HG03520 (cell line): ENCODE data around the gene OR6S1.
"Not testable (repeated sequence)": the region's sequence is repeated elsewhere in the genome, so short reads cannot be mapped to it uniquely, and the experiment has no call there.

Source experiments
- ATAC-seq: cut with Tn5 transposase; IDR thresholded peaks from one replicate; pipeline ENCODE4 v1.9.1; 2021; ENCODE audit warnings: mild to moderate bottlenecking, moderate library complexity; ENCODE audit not compliant: unreplicated experiment

The OR6S1 gene

DNA sequence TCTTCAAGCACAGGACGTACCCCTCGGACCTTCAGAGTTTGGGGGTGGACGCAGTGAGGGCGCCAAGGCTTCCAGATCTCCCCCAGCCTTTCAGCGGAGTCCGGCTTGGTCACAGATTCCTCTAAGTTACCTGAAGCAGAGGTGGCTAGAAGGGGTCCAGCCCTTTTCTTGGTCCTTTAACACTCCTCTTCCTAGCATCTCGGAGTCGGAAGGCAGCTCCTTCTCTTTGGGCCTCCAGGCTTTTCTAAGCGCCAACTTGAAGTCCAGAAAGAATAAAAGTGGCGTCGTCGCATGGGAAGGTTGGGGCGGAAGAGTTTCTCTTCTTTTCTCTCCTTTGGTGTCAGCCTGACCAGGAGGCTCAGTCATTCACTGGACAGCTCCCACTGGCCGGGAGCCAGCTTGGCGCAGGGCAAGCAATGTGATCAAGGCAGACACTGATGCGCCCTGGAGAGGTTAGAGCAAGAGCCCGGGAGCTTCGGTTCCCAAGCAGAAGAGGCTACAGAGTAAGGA lies 9.6 kb downstream of the OR6S1 start:
- no peak for ATAC-seq

DNA sequence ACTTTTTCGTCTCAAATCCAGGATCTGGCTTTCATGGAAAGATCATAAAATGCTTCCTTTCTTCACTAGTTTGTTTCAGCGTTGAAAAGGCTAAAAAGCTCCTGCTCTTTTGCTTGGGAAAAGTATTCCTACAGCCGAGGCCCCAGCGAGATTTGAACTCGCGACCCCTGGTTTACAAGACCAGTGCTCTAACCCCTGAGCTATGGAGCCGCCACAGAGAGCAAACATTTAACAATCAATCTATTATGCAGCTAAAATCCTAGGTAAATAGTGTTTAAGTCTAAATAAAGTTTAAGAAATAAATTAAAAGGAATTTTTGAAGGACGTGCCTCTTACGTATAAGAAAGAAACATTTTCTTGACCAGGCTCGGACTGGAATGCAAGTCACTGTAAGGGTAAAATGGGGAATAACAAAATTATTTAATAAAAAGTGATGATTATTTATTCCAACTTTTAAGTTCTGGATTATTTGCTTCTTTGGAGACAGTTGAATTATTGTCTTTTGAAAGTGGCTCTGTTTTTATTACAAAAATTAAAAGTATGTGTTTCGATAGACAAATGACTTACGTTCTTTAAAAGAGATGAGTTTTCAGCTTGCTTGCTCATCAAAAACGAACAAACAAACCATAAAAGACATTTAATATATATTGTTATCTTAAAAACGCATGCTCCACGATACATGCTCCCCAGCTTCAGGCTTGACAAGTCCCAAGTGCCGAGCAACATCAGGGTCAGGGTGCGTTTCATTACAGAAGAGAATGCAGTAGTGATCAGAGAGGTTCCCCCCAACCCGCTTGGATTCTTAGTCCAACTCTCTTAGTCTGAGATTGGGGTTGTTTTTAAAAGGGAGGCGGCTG lies 10.2 kb downstream of the OR6S1 start:
- ATAC-seq: no peak

DNA sequence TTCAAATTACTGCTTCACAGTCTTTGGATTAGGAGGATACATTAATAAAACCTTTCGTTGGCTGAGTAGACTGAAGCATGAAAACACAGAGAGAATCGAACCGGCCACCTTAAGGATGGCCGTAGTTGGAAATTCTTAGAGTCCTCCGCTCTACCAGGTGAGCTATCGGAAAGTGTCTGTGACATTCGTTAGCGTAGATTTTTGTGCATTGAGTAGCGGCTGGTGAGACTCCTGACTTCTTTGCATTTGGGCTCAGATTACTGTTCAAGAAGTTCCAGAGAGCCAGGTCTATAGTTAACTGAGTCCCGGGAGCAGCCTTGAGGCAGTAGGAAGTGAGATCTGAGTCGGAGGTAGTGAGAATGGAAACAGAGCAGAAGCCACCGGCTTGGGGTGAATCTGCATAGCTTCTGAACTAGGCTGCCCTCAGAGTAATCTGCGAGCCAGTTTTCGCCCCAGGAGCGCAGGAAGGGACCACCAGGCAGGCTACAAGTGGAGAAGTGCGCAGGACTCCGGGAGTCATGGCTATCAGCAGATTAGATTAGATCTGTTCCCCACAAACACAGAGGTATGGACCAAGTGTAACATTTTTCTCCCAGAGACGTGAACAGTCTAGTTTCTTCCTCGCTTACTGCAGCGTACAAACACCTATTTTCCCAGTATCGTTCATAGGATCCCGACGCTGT lies 11.0 kb downstream of the OR6S1 start:
- ATAC-seq: no peak

DNA sequence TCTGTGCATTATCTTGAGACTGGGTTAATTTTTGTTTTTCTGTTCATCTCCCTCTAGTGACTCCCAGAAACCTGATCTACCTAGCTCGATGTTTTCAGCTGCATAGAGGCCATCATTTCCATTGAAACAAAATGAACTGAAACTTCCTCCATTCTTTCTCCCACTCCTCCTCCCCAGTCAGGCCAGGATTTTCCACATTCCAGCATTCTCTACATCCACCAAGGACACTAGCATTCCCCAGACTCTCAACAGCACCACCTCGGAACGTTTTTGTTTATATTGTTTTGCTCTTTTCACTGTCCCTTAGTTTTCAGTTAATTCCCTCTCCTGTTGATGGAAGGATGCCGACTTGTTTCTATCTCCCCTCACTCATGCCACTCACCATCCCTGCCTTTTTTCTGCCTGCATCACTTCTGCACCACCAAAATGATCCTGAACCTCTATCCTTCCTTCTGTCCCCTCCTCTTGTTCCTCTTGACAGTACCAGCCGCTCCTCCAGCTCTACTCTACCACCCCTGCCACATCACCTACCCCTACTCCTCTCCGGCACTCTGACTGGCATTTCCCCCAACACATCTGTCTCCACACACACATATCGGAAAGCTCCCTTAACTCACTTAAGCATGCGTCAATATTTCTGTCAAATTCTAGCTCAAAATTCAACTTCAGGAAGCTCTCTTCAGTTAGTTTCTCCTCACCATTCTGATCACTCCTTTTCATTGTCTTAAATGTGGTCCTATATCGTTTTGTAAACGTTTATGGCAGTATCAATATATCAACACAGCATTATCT lies 13.2 kb downstream of the OR6S1 start:
- ATAC-seq: no peak

DNA sequence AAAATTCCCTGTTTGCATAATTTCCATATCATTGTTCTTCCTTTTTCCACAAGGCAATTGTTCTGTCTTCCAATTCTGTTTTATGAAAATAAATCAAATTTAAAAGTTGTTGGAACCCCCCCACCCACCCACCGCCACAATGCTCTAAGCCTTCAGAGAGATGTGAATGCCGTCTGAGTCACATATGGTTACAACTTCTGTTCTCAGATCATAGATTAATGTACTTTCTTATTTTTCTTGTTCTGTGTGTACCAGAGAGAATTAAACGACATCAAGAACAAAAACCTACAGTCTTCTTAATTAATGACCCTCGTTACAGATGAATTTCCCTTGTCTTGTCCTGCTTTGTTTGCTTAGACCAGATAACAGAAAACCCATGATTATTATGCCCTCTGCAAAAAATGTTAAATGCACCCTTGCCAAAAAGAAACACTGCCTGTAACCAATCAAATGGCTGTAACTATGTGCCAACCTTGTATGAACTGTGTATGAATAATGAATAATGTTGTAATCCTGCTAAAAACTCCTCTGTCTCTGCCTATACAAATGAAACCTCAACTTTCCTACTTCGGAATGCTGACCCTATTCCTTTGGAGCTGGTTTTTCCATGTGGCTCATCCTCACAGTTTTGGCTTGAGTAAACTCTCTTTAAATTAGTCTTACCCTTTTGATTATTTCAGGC lies 14.0 kb downstream of the OR6S1 start:
- ATAC-seq: no peak

DNA sequence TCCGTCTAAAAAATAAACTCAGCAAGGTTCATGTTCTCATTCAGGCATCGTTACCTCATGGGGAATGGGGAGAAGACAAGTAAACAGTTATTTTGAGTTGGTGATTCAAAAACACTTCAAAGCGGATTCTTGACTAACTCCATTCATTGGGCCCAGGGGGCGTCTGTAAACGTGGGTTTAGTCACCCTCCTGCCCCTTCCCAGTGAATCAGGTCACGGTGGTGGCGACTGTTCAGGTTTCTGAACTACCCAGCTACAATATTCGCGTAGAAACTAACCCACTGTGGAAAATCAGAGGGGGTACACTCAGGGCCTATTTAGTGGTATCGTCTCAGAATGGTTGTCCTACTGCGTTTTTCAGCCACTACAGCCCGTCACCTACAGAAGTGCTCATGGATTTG lies 15.2 kb downstream of the OR6S1 start:
- ATAC-seq: no peak

DNA sequence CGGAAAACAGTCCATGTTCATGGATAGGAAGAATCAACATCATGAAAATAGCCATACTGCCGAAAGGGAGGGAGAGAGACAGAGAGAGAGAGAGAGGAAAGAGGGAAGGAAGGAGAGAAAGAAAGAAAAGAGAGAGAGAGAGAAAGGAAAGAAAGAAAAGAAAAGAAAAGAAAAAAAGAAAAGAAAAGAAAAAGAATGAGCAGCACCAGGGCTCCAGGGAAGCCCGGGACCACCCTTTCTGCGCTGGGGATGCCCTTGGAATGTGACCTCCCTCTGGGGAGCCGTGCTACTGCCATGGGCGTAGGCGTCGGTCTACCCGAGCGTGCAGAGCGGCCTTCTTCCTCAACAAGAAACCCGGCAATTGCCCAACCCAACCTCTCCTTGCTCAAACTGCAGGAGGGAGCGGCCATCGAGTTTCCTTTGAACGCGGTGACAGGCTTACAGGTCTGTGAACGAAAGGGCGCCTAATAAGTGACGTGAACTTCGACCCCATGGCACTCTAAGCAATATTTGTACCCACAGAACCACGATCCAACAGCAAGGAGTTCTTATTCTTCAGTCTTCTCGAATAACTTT lies 16.9 kb downstream of the OR6S1 start:
- no peak for ATAC-seq

DNA sequence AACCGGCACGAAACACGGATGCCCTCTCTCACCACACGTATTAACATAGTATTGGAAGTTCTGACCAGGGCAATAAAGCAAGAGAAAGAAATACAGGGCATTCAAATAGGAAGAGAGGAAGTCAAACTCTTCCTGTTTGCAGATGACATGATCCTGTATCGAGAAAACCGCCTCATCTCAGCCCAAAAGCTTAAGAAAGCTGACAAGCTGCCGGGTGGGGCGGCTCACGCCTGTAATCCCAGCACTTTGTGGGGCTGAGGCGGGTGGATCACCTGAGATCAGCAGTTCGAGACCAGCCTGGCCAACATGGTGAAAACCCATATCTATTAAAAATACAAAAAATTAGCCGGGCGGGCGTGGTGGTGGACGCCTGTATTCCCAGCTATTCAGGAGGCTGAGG lies 17.7 kb downstream of the OR6S1 start:
- no peak for ATAC-seq

DNA sequence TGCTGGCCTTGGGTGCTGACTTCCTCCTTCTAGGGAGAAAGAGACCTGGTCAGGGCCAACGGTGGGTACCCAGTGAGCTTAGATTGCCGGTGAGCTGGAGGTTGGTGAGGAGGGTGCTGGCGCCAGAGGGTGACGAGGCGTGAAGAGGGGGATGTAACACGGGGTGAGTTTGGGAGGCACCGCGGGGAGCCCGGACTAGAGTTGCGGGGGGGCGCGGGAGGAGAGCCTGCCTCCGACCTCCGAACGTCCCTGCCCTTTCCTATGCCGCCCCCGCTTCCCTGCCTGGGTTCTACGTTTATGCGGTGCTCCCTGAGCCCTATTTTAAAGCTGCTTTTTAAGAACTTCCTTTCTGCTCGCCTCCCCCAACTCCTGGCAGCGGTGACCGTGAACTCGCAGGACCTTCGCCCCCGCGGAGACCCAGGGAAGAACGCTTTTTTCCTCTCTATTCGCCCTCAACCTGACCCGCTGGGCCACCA lies 18.6 kb downstream of the OR6S1 start:
- no peak for ATAC-seq

DNA sequence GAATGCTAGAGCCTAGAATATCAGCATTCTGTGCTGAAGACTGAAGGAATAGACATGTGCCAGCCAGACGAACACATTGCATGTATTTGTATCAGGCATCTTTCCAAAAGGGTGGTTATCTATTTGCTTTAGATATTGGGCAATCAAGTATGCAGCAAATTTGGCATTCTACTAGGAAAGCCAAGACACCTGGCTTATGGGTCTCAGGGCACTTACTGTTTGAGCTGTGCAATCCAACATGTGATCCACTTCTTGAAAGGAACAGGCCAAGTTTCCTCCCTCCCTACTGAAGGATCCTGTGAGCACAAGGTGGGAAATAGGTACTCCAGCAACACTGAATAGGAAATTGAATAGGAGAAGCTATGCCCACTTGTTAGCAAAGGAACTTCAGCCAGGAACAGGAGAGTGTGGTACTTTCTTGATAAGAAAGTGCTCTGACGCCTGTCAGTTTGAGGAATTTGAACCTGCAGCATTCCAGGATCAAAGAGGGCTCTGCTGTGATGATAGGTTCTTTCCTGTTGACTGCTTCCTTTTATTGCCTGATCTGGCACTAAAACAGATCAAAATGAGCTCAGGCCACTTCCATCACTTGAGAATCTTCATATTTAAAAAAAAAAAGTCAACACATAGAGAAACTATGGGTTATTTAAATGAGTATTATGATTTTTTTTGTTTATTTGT lies 20.6 kb downstream of the OR6S1 start:
- ATAC-seq: no peak

DNA sequence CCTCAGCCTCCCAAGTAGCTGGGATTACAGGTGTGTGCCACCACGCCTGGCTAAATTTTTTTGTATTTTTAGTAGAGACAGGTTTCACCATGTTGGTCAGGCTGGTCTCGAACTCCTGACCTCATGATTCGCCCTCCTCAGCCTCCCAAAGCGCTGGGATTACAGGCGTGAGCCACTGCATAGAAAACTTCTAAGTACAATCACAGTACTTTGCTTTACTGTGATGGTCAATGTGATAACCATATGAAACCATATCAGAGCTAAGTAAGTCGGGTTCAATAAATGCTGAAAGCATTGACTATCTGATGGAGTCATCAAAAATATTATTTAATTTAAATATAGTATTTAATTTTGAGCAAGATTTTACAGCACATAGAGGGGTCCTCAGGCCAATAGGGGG lies 21.8 kb downstream of the OR6S1 start:
- not testable (repeated sequence) for ATAC-seq

DNA sequence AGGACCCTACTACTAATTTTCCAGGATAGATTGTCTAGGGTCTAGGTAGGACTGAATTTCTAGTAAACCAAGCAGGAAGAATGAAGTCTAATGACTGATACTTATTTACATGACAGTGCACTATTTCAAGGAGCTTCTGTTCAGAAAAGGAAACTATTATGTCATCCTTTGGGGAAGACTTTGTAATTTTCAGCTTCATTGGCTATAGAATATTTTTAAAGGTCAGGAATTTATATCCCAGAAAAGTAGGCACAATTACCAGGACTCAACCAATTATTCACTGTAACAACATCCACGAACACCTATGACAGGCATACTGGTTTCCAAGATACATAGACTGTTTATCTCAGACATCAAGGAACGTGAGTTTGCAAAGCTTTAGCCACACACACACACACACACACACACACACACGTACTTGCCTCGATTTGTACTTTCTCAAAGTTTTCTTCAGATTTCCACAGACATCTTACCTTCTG lies 23.2 kb downstream of the OR6S1 start:
- no peak for ATAC-seq

DNA sequence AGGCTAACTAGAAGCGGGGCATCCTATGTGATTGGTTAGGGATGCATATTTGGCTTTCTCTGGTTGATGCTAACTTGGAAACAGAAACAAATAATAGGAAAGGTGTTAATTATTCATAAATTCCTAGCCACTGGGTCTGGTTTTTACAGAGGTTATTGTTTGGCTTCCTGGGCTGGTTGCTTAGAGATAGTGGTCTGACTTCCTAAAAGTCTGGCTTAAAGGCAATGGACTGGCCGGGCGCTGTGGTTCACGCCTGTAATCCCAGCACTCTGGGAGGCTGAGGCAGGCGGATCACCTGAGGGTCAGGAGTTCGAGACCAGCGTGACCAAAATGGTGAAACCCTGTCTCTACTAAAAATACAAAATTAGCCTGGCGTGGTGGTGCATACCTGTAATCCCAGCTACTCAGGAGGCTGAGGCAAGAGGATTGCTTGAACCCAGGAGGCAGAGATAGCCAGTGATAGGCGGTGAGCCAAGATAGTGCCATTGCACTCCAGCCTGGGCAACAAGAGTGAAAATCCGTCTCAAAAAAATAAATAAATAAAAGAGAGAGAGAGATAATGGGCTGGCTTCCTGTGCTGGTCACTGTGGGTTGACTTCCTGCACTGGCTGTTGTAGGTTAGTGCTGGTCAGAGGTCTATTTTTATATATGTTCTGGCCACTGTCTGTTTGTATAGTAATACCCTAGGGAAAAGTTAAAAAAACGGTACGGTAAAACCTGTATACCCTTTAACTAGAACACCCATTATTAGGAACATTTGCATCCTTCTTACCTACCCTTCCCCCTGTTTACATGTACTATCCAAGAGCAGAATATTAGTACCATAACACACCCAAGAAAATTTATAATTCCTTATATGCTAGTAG lies 24.1 kb downstream of the OR6S1 start:
- ATAC-seq: no peak

DNA sequence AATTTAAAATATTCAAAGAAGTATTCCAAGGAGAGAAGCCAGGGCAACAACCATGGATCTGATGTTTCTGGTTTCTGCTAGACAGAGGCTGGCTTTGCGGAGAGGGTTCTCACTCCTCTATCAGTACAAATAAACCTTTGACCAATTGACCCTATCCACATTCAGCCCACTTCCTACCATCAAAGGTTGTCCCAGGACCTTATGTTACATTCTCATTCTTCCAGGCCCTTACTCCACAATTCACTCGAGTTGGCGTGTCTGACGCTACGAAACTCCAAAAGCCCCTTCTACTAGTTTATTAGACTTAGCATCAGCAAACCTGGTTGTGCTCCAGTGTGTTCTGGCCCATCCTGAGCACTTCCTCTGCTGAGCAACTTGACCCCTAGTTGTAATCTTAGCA lies 25.5 kb downstream of the OR6S1 start:
- no peak for ATAC-seq

DNA sequence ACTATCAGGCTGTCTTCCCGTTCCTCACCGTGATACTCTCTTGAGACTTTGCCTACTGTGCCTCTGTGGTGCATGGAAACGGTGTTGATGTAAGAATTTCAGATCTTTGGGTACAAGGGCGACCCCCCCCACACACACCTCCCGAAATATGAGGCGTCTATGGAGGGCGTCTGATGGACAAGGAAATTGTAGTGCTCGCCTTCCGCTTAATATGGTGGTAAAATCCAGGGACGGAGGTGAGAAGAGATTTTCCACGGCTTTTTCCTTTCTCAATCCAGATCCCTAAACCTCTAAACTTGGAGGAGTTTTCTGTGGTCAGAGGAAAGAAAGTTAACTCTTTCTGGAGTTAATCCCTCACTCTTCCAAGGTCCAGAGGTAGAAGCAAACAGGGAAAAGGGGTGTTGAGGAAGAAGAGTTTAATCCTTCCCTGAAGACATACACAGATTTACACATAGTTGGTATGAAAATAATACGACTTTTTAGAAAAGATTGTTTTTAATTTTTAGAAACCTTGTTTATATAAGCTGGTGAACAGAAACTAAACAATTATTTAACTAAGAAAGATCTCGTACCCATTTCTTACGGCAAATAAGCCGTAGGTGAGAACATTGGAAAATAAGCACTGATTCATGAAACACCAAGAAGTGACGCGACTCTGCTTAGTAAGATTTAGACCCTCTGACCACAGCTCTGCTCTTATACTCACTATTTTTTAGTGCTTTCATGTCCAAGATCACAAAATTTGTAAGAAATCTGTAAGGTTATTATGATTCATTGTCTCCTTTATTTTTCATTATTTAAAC lies 27.3 kb downstream of the OR6S1 start:
- no peak for ATAC-seq

DNA sequence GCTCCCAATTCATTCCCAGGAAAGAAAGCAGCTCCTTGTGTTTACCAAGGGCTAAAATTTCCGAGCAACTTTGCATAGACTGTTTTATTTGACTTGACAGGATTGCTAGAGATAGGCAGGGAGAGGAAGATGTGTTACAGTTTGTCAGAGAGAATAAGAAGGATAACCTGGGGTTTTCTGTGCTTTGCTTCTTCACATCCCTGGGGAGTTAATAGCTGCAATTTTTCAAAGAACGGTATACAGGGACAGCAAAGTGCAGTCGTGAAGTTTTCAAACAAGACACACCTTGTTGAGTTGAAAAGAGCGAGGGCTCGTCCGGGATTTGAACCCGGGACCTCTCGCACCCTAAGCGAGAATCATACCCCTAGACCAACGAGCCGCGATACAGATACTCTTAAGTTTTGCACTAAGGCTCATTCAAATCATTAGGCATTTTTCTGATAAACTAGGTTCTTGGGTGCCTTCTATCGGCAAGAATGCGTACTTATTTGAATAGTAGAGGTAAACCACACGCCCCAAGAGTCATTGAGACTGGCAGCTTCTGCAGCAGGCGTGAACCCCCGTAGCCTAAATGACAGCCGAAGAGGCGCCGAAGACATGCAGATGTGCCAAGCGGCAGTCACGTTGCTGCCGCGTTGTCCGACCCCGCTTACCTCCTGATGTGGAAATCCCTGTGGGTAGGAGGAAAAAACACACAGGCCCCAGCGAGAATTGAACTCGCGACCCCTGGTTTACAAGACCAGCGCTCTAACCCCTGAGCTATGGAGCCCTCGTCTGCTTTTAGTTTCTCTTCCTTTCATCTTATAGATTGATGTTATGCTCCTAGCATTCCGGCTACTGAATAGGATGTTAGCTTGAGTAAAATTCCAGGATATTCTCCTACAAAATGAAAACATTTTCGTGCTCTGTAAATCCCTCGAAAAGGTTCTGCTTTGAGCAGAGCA lies 28.1 kb downstream of the OR6S1 start:
- peak; percentile 68 for ATAC-seq

DNA sequence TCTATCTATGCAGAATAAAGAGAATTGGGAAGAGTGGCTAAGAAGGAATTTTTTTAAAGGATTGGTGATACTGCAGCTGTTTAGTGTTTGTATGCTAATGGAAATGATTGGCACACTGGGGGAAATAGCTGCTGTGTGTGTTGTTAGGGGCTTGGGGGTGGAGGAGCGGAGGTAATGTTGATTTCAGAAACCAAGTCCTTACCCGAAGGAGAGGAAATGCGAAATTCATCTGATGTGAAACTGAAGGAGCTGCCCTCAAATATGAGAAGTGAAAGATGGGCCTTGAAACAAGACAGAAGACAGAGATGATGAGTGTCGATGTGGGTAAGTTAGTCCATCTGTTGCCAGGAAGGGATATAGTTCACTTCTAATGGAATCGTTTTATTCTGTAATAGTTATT lies 29.1 kb downstream of the OR6S1 start:
- ATAC-seq: no peak
